Breast epithelium (tissue), 3 donors: ENCODE data around the gene TSPAN12.

Source experiments
- POLR2A ChIP-seq: fragments of 450-650 bp; IDR thresholded peaks from one replicate; pipeline ENCODE4 v1.6.1; 2016; ENCODE audit warnings: antibody characterized with exemption, mild to moderate bottlenecking, moderate library complexity
- POLR2AphosphoS5 ChIP-seq, 3 donors: sonication (generic); formaldehyde crosslinking; IDR thresholded peaks; one replicate each; pipeline ENCODE4 v1.6.1; 2017; ENCODE audit warnings: antibody characterized with exemption in 3 of 3
- TF ChIP-seq, protein P1 (sequence below), 3 donors: fragments of 450-650 bp; IDR thresholded peaks; one replicate each; pipeline ENCODE4 v1.5.1; 2016 to 2017; ENCODE audit warnings: antibody characterized with exemption in 3 of 3, mild to moderate bottlenecking in 3 of 3, moderate library complexity in 3 of 3

DNA sequence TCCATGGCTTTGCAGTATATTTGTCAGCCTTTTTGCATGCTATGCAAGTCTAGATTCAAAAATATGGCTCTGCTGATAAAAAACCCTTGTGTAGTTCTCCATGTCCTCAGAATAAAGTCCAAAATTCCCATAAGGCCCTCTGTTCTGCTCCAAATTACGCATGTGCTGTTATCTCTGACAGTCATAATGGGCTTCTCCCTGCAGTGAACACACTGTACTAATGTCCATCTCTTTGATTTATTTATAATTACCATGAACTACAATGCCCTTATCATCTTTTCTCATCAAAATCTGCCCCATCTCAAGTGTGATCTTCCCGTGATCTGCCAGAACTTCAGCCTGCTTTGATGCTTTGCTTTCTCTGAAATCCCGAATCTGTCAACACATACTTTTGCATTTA is 87.7 kb downstream of the TSPAN12 start:
- TF ChIP-seq, protein P1, sequence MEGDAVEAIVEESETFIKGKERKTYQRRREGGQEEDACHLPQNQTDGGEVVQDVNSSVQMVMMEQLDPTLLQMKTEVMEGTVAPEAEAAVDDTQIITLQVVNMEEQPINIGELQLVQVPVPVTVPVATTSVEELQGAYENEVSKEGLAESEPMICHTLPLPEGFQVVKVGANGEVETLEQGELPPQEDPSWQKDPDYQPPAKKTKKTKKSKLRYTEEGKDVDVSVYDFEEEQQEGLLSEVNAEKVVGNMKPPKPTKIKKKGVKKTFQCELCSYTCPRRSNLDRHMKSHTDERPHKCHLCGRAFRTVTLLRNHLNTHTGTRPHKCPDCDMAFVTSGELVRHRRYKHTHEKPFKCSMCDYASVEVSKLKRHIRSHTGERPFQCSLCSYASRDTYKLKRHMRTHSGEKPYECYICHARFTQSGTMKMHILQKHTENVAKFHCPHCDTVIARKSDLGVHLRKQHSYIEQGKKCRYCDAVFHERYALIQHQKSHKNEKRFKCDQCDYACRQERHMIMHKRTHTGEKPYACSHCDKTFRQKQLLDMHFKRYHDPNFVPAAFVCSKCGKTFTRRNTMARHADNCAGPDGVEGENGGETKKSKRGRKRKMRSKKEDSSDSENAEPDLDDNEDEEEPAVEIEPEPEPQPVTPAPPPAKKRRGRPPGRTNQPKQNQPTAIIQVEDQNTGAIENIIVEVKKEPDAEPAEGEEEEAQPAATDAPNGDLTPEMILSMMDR (IDR thresholded peaks at IDR 0.05): no peak
- TF ChIP-seq POLR2AphosphoS5 (IDR thresholded peaks at IDR 0.05): no peak
- no peak for TF ChIP-seq POLR2A
